Measurements from ENCODE around the gene LRRC36.

Gene LRRC36

DNA sequence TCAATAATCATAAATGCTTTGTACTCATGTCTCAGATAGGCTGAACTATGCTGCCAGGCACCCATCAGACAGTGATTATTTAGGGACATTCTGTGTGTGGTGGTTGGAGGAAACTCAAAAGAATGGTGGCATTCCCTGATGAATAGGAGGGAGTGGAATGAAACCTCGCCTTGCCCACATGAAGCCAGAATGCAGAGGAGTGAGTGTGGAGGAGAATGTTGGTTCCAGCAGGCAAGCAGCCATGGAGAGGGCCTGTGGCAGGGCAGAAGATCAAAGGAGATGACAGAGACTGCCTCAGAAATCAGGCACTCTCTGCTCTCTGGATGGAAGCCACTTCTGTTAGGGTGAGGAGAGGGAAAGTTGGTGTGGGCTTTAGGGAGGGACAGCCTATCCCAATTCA, 22.6 kb upstream of the LRRC36 start:
- no peaks in the 10 kb centered on the region for H3K36me3 ChIP-seq (ENCODE audit: insufficient read depth)
- H3K27ac ChIP-seq = no peak overlapping the region
- no peaks in the 10 kb centered on the region for H3K4me1 ChIP-seq (ENCODE audit: low read depth, poor library complexity, severe bottlenecking)
- H3K4me3 ChIP-seq (IDR thresholded peaks at IDR 0.05; ENCODE audit: insufficient read depth, low read depth, low read length) = no peak overlapping the region
- H4K20me1 ChIP-seq (ENCODE audit: insufficient read depth) = no peaks in the 10 kb centered on the region
- no peak overlapping the region for H3K4me2 ChIP-seq
- H3K27me3 ChIP-seq (ENCODE audit: insufficient read depth, low read depth) = no peaks in the 10 kb centered on the region
- no peak overlapping the region for H3K9ac ChIP-seq
- no peaks in the 10 kb centered on the region for H3K79me2 ChIP-seq (ENCODE audit: insufficient read depth, low read depth)
- no peak overlapping the region for H2AFZ ChIP-seq (ENCODE audit: low read depth)
- TF ChIP-seq, protein P1, sequence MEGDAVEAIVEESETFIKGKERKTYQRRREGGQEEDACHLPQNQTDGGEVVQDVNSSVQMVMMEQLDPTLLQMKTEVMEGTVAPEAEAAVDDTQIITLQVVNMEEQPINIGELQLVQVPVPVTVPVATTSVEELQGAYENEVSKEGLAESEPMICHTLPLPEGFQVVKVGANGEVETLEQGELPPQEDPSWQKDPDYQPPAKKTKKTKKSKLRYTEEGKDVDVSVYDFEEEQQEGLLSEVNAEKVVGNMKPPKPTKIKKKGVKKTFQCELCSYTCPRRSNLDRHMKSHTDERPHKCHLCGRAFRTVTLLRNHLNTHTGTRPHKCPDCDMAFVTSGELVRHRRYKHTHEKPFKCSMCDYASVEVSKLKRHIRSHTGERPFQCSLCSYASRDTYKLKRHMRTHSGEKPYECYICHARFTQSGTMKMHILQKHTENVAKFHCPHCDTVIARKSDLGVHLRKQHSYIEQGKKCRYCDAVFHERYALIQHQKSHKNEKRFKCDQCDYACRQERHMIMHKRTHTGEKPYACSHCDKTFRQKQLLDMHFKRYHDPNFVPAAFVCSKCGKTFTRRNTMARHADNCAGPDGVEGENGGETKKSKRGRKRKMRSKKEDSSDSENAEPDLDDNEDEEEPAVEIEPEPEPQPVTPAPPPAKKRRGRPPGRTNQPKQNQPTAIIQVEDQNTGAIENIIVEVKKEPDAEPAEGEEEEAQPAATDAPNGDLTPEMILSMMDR (conservative IDR thresholded peaks at IDR 0.05; ENCODE audit: low read depth, low read length) = no peak

DNA sequence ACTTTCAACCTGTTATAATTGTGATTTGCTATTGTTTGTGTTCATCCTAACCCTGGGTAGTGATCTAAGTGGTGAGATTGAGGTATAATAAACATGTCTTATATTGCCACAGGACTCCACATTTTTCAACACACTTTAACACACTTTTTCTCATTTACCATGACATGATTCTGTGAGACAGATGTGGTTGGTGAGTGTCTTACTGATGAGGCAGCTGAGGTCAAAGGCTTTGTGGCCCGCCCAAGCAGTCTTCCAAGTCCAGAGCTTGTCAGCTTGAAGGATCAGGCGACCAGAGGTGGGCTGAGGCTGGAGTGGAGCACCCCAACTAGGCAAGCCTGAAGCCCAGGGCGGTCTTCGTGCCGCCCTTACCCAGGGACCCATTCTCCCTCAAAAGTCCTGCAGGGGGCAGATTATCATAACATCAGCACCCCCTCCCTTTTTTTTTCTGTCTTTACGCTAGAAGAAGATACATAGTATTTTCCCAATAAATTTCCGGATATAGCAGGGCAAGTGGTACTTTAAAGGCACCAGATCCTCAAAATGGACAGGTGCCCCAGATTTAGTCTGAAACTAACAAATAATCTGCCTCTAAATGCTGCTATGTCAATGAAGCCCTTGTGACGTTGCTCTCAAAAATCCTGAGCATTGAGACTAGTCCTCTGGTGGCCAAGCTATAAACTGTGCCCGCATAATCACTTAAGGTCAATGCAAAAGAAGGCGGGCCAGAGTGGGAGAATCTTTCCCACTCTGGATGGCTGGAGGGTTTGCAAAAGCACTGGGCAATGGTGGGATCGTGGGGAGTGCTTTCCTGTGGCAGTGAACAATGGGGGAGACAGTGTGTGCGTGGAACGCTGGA, 21.2 kb upstream of the LRRC36 start:
- Histone ChIP-seq H3K4me2 (no peak overlapping the region), H3K79me2 (ENCODE audit: insufficient read depth, low read depth) (no peaks in the 10 kb centered on the region), H3K4me1 (ENCODE audit: low read depth, poor library complexity, severe bottlenecking) (no peaks in the 10 kb centered on the region), H3K4me3 (IDR thresholded peaks at IDR 0.05; ENCODE audit: insufficient read depth, low read depth, low read length) (no peak overlapping the region), H3K9ac (no peak overlapping the region), H3K36me3 (ENCODE audit: insufficient read depth) (no peaks in the 10 kb centered on the region), H2AFZ (ENCODE audit: low read depth) (no peak overlapping the region), H3K27ac (no peak overlapping the region), H3K27me3 (ENCODE audit: insufficient read depth, low read depth) (no peaks in the 10 kb centered on the region), H4K20me1 (ENCODE audit: insufficient read depth) (no peaks in the 10 kb centered on the region)
- TF ChIP-seq, protein P1 (conservative IDR thresholded peaks at IDR 0.05; ENCODE audit: low read depth, low read length) = no peak

DNA sequence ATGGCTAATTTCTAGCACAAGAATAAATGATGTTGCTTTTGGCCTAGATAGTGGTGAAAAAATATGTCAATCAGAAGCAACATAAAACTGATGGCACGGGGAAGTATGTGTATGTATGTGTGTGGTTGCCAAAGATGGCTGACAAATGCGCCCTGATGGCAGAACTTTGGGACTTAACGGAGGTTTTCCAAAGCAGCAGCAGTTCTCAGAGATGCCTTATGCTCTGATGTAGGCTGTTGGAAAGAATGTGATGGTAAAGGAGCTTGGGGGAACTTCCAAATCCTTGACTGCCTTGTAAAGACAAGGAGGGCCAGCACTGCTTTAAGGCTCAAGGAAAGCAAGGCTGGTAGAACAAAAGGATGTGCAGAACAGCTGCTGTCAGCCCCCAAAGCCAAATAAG, 16.1 kb upstream of the LRRC36 start:
- Histone ChIP-seq H3K4me2 (no peak overlapping the region), H3K79me2 (ENCODE audit: insufficient read depth, low read depth) (no peaks in the 10 kb centered on the region), H3K4me1 (ENCODE audit: low read depth, poor library complexity, severe bottlenecking) (no peaks in the 10 kb centered on the region), H4K20me1 (ENCODE audit: insufficient read depth) (no peaks in the 10 kb centered on the region), H3K9ac (no peak overlapping the region), H3K27me3 (ENCODE audit: insufficient read depth, low read depth) (no peaks in the 10 kb centered on the region), H3K36me3 (ENCODE audit: insufficient read depth) (no peaks in the 10 kb centered on the region), H2AFZ (ENCODE audit: low read depth) (no peak overlapping the region), H3K27ac (no peak overlapping the region), H3K4me3 (IDR thresholded peaks at IDR 0.05; ENCODE audit: insufficient read depth, low read depth, low read length) (no peak overlapping the region)
- TF ChIP-seq, protein P1 (conservative IDR thresholded peaks at IDR 0.05; ENCODE audit: low read depth, low read length) = no peak

DNA sequence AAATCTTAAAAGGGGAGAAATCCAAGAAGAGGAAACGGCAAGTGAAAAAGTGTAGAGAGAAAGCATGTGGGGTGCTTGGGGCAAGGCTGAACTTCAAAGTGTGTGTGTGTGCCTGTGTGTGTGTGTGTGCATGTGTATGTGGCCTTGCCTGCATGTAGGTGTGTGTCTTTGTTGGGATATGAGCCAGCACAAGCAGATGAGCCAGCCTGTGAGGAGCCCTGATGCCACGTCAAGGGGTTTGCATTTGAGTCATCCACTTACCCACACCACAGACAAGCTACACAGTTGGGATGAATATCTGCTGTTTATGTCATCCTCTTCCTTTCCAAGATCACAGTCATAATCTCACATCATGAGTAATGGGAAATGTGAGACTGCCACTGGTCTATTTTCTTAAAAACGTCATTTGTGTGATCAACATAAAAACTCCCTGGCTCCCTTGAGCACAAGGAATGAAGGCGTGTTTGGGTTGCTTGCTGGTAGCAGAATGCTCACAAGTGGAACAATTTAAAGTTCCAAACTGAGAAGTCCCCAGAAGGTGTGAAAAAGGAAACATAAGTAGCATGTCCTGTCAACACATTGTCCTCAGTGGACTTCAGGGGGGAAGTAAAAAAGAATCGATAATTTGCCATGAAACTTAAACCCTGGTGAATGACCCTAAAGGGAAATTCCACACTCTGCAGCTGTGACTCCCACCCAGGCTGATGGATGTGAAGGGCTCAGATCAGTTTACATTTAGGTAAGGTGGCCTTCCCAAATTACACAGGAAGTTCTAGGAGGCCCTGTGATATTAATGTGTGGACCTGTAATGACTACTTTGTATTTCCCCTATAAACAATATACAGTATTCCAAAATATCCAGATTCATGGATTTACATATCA, 14.8 kb upstream of the LRRC36 start:
- Histone ChIP-seq H3K27me3 (ENCODE audit: insufficient read depth, low read depth) (no peaks in the 10 kb centered on the region), H3K27ac (no peak overlapping the region), H3K79me2 (ENCODE audit: insufficient read depth, low read depth) (no peaks in the 10 kb centered on the region), H3K9ac (no peak overlapping the region), H2AFZ (ENCODE audit: low read depth) (no peak overlapping the region), H3K36me3 (ENCODE audit: insufficient read depth) (no peaks in the 10 kb centered on the region), H4K20me1 (ENCODE audit: insufficient read depth) (no peaks in the 10 kb centered on the region), H3K4me1 (ENCODE audit: low read depth, poor library complexity, severe bottlenecking) (no peaks in the 10 kb centered on the region), H3K4me2 (no peak overlapping the region), H3K4me3 (IDR thresholded peaks at IDR 0.05; ENCODE audit: insufficient read depth, low read depth, low read length) (no peak overlapping the region)
- TF ChIP-seq, protein P1 (conservative IDR thresholded peaks at IDR 0.05; ENCODE audit: low read depth, low read length) = no peak

All from KMS-11 (cell line).